Neural cell (in vitro differentiated cells): ENCODE measurements around the gene HNRNPAB. TPM values are rescaled to one million over a fixed set of nuclear protein-coding genes. Genes with fewer than 3 reads are reported as not detected.

Experiments
- H2AFZ ChIP-seq: fragments of 200-600, 300-800 bp; sonication (generic), shearing (Covaris generic); 2 replicates; pipeline ENCODE4 v1.6.0; 2014; ENCODE audit warnings: low read depth, mild to moderate bottlenecking, antibody characterized with exemption, low read length, moderate library complexity
- H3F3A ChIP-seq: fragments of 200-600 bp; shearing (Covaris generic); 2 replicates; pipeline ENCODE4 v1.6.1; 2016; ENCODE audit warnings: mild to moderate bottlenecking, moderate library complexity, mixed read lengths, antibody characterized with exemption, low read length; ENCODE audit not compliant: insufficient read depth, poor library complexity, severe bottlenecking
- H3K27ac ChIP-seq: fragments of 200-600, 300-800 bp; sonication (generic), shearing (Covaris generic); 2 replicates; pipeline ENCODE4 v1.5.1; 2014; ENCODE audit warnings: mild to moderate bottlenecking, low read length, moderate library complexity
- H3K27me3 ChIP-seq: fragments of 300-800, 200-600 bp; sonication (generic), shearing (Covaris generic); 2 replicates; pipeline ENCODE4 v1.6.0; 2014; ENCODE audit warnings: mild to moderate bottlenecking, low read depth, low read length, moderate library complexity; ENCODE audit not compliant: insufficient read depth
- H3K36me3 ChIP-seq: fragments of 300-800, 200-600 bp; sonication (generic), shearing (Covaris generic); 2 replicates; pipeline ENCODE4 v1.5.1; 2014; ENCODE audit warnings: mild to moderate bottlenecking, antibody characterized with exemption, low read length, moderate library complexity; ENCODE audit not compliant: insufficient read depth
- H3K4me2 ChIP-seq: fragments of 300-800, 200-600 bp; sonication (generic), shearing (Covaris generic); 2 replicates; pipeline ENCODE4 v1.6.0; 2014; ENCODE audit warnings: mild to moderate bottlenecking, low read length
- H3K4me3 ChIP-seq: fragments of 300-800, 200-600 bp; sonication (generic), shearing (Covaris generic); 2 replicates; pipeline ENCODE4 v1.5.1; 2014; ENCODE audit warnings: mild to moderate bottlenecking, low read length, moderate library complexity
- H3K79me2 ChIP-seq: fragments of 200-600 bp; shearing (Covaris generic); replicated peaks from 2 replicates; pipeline ENCODE4 v1.6.0; 2014; ENCODE audit warnings: mild to moderate bottlenecking, low read length, moderate library complexity; ENCODE audit not compliant: insufficient read depth
- H3K9ac ChIP-seq: fragments of 300-800, 200-600 bp; sonication (generic), shearing (Covaris generic); 2 replicates; pipeline ENCODE4 v1.6.1; 2016; ENCODE audit warnings: mild to moderate bottlenecking, low read length, mixed read lengths
- H3K9me2 ChIP-seq: fragments of 200-600 bp; shearing (Covaris generic); 2 replicates; pipeline ENCODE4 v1.6.1; 2016; ENCODE audit warnings: mild to moderate bottlenecking, low read length, mixed read lengths; ENCODE audit not compliant: insufficient read depth
- H3K9me3 ChIP-seq: fragments of 200-600, 300-800 bp; sonication (generic), shearing (Covaris generic); 2 replicates; pipeline ENCODE4 v1.6.1; 2016; ENCODE audit warnings: mild to moderate bottlenecking, mixed run types, low read length, moderate library complexity, mixed read lengths
- H4K20me1 ChIP-seq: fragments of 200-600 bp; shearing (Covaris generic); 2 replicates; pipeline ENCODE4 v1.6.1; 2016; ENCODE audit warnings: mild to moderate bottlenecking, mixed run types; ENCODE audit not compliant: insufficient read depth
- CTCF ChIP-seq: fragments of 450-650 bp; IDR thresholded peaks from 2 replicates; pipeline ENCODE4 v1.5.1; 2014; ENCODE audit warnings: antibody characterized with exemption, mild to moderate bottlenecking, moderate library complexity; ENCODE audit not compliant: poor library complexity, severe bottlenecking
- EP300 ChIP-seq: fragments of 450-650 bp; conservative IDR thresholded peaks from 2 replicates; pipeline ENCODE4 v1.6.1; 2014; ENCODE audit warnings: antibody characterized with exemption, mild to moderate bottlenecking, moderate library complexity; ENCODE audit not compliant: poor library complexity, severe bottlenecking
- EZH2 ChIP-seq: fragments of 200-600, 300-800 bp; shearing (Covaris generic), sonication (generic); IDR thresholded peaks from 2 replicates; pipeline ENCODE4 v1.6.1; 2014; ENCODE audit warnings: antibody characterized with exemption, low read length, borderline replicate concordance, mild to moderate bottlenecking; ENCODE audit not compliant: insufficient read depth, poor library complexity, severe bottlenecking
- MXI1 ChIP-seq: fragments of 450-650 bp; conservative IDR thresholded peaks from 2 replicates; pipeline ENCODE4 v1.6.1; 2014; ENCODE audit warnings: antibody characterized with exemption, mild to moderate bottlenecking; ENCODE audit not compliant: poor library complexity, severe bottlenecking
- POLR2AphosphoS5 ChIP-seq: IDR thresholded peaks from 2 replicates; pipeline ENCODE4 v1.6.1; 2012
- RAD21 ChIP-seq: fragments of 450-650 bp; conservative IDR thresholded peaks from 2 replicates; pipeline ENCODE4 v1.6.1; 2014; ENCODE audit warnings: antibody characterized with exemption, mild to moderate bottlenecking, moderate library complexity
- REST ChIP-seq: IDR thresholded peaks from 2 replicates; pipeline ENCODE4 v1.6.1; 2012; ENCODE audit warnings: borderline replicate concordance
- SMC3 ChIP-seq: fragments of 450-650 bp; conservative IDR thresholded peaks from 2 replicates; pipeline ENCODE4 v1.6.1; 2014; ENCODE audit warnings: antibody characterized with exemption, mild to moderate bottlenecking, moderate library complexity; ENCODE audit not compliant: poor library complexity
- TAF1 ChIP-seq: IDR thresholded peaks from 2 replicates; pipeline ENCODE4 v1.6.1; 2012; ENCODE audit warnings: low read depth
- polyA plus RNA-seq: library from polyadenylated mRNA; depleted of rRNA; stranded (reverse); fragments of >200 nt; gene quantifications from 2 replicates; pipeline ENCODE4 v1.2.3, GENCODE V29; 2014

Gene HNRNPAB
- polyA plus RNA-seq, 1 donor from 2014 or later = 129 TPM

- Histone ChIP-seq H3K27ac (no peak overlapping the region), H3K27me3 (no peaks in the 10 kb centered on the region)
Measured at GRCh38 chr5:178240341-178240741, 36.0 kb downstream of the HNRNPAB start.

GRCh38 chr5:178240766-178241165 lies 36.4 kb downstream of the HNRNPAB start:
- Histone ChIP-seq H3K27ac (no peak overlapping the region), H3K4me2 (no peak overlapping the region), H3K79me2 (no peaks in the 10 kb centered on the region), H3K27me3 (no peaks in the 10 kb centered on the region), H3K9ac (no peak overlapping the region), H3K9me3 (no peaks in the 10 kb centered on the region), H3K4me3 (no peak overlapping the region), H2AFZ (no peak overlapping the region), H4K20me1 (no peaks in the 10 kb centered on the region), H3K36me3 (no peaks in the 10 kb centered on the region), H3F3A (no peaks in the 10 kb centered on the region), H3K9me2 (no peaks in the 10 kb centered on the region)
- no peak for TF ChIP-seq REST
- no peak for TF ChIP-seq SMC3
- no peak for TF ChIP-seq RAD21
- no peak for TF ChIP-seq CTCF
- no peak for TF ChIP-seq EP300
- no peak for TF ChIP-seq POLR2AphosphoS5
- TF ChIP-seq MXI1 = no peak

More at GRCh38 chr5:178240341-178240741, 36.0 kb downstream of the HNRNPAB start:
- TF ChIP-seq RAD21 = no peak
- no peak for TF ChIP-seq EP300
- no peak for TF ChIP-seq CTCF
- no peak for TF ChIP-seq POLR2AphosphoS5
- no peak for TF ChIP-seq TAF1
- no peak for TF ChIP-seq REST
- no peak for TF ChIP-seq MXI1
- no peak for TF ChIP-seq EZH2
- no peak for TF ChIP-seq SMC3
- Histone ChIP-seq H4K20me1 (no peaks in the 10 kb centered on the region), H3K9me2 (no peaks in the 10 kb centered on the region), H3K9me3 (no peaks in the 10 kb centered on the region), H3K4me3 (no peak overlapping the region), H3K4me2 (no peak overlapping the region), H3K36me3 (no peaks in the 10 kb centered on the region), H2AFZ (no peak overlapping the region), H3F3A (no peaks in the 10 kb centered on the region), H3K79me2 (no peaks in the 10 kb centered on the region), H3K9ac (no peak overlapping the region)
